ENCODE results near the gene ATP11B. TPM values are rescaled to one million over a fixed set of nuclear protein-coding genes. Genes with fewer than 3 reads are reported as not detected.

ATP11B gene
- total RNA-seq, 1 donor from 2014 or later = 49.9 TPM

GRCh38 chr3:182908471-182908870 lies 115.2 kb downstream of the ATP11B start:
- DNase-seq (ENCODE audit: low read depth, low spot score) = no peak

GRCh38 chr3:182909318-182910040 lies 116.2 kb downstream of the ATP11B start:
- no peak for DNase-seq (ENCODE audit: low read depth, low spot score)

- no peak for DNase-seq (ENCODE audit: low read depth, low spot score)
Measured at GRCh38 chr3:182910936-182911781, 117.9 kb downstream of the ATP11B start.

- no peak for DNase-seq (ENCODE audit: low read depth, low spot score)
Measured at GRCh38 chr3:182911782-182912111, 118.4 kb downstream of the ATP11B start.

- no peak for DNase-seq (ENCODE audit: low read depth, low spot score)
Measured at GRCh38 chr3:182912474-182912873, 119.2 kb downstream of the ATP11B start.

GRCh38 chr3:182913889-182914288 lies 120.6 kb downstream of the ATP11B start:
- no peak for DNase-seq (ENCODE audit: low read depth, low spot score)

- no peak for DNase-seq (ENCODE audit: low read depth, low spot score)
Measured at GRCh38 chr3:182914341-182914740, 121.0 kb downstream of the ATP11B start.

GRCh38 chr3:182917134-182917533 lies 123.8 kb downstream of the ATP11B start:
- no peak for DNase-seq (ENCODE audit: low read depth, low spot score)

GRCh38 chr3:182919866-182920357 lies 126.6 kb downstream of the ATP11B start:
- DNase-seq (ENCODE audit: low read depth, low spot score) = no peak

- no peak for DNase-seq (ENCODE audit: low read depth, low spot score)
Measured at GRCh38 chr3:182920515-182921084, 127.3 kb downstream of the ATP11B start.

- no peak for DNase-seq (ENCODE audit: low read depth, low spot score)
Measured at GRCh38 chr3:182921665-182922355, 128.5 kb downstream of the ATP11B start.

GRCh38 chr3:182925330-182925943 lies 132.1 kb downstream of the ATP11B start:
- no peak for DNase-seq (ENCODE audit: low read depth, low spot score)

GRCh38 chr3:182925944-182926337 lies 132.6 kb downstream of the ATP11B start:
- no peak for DNase-seq (ENCODE audit: low read depth, low spot score)

- no peak for DNase-seq (ENCODE audit: low read depth, low spot score)
Measured at GRCh38 chr3:182935803-182936202, 142.5 kb downstream of the ATP11B start.

- DNase-seq (ENCODE audit: low read depth, low spot score) = no peak
Measured at GRCh38 chr3:182936239-182936917, 143.1 kb downstream of the ATP11B start.

- DNase-seq (ENCODE audit: low read depth, low spot score) = no peak
Measured at GRCh38 chr3:182936918-182937285, 143.6 kb downstream of the ATP11B start.

- no peak for DNase-seq (ENCODE audit: low read depth, low spot score)
Measured at GRCh38 chr3:182937293-182938051, 144.2 kb downstream of the ATP11B start.

GRCh38 chr3:182940266-182940808 lies 147.0 kb downstream of the ATP11B start:
- no peak for DNase-seq (ENCODE audit: low read depth, low spot score)

GRCh38 chr3:182941719-182942118 lies 148.4 kb downstream of the ATP11B start:
- no peak for DNase-seq (ENCODE audit: low read depth, low spot score)

- DNase-seq (ENCODE audit: low read depth, low spot score) = no peak
Measured at GRCh38 chr3:182947888-182948287, 154.6 kb downstream of the ATP11B start.

Measured in pulmonary artery endothelial cell (primary cell).